IMR-90 (cell line): Measurements from ENCODE around the gene GABRB3. TPM values are rescaled to one million over a fixed set of nuclear protein-coding genes. Genes with fewer than 3 reads are reported as not detected.

Source experiments
- ATAC-seq: fragments of 200-7000 bp; cut with Tn5 transposase; 2 replicates; pipeline ENCODE4 v1.9.1; 2020; ENCODE audit warnings: low read depth, mild to moderate bottlenecking, moderate library complexity
- BruUV-seq: library from RNA; stranded (reverse); fragments of 400-500 nt; replicated peaks from 2 replicates; lab custom pipeline; 2021; lab: Mats Ljungman, UMichigan
- CTCF ChIA-PET: fragments of 300-600 bp; formaldehyde crosslinking; extraction: SDS; loops from one replicate; lab custom pipeline; 2021; ENCODE audit warnings: antibody characterized with exemption; lab: Yijun Ruan, JAX
- POLR2A ChIA-PET: fragments of 300-600 bp; sonication (Branson Sonifier 250); formaldehyde crosslinking; loops from one replicate; lab custom pipeline; 2022; ENCODE audit warnings: antibody characterized with exemption; ENCODE audit not compliant: unreplicated experiment; lab: Charles Lee
- DNase-seq: peaks from one replicate; pipeline ENCODE4 v3.0.0; 2013
- H2AFZ ChIP-seq: replicated peaks from 2 replicates; pipeline ENCODE3; 2013; ENCODE audit warnings: low read length, mild to moderate bottlenecking; ENCODE audit not compliant: poor library complexity
- H2AK5ac ChIP-seq: 2 replicates; pipeline ENCODE4 v1.6.1; 2013; ENCODE audit warnings: low read depth, low read length, inconsistent platforms
- H2AK9ac ChIP-seq: replicated peaks from 2 replicates; pipeline ENCODE3; 2013; ENCODE audit warnings: mild to moderate bottlenecking, low read depth, low read length, moderate library complexity; ENCODE audit not compliant: poor library complexity
- H2BK120ac ChIP-seq: 2 replicates; pipeline ENCODE4 v1.6.1; 2013; ENCODE audit warnings: low read depth, low read length, inconsistent platforms
- H2BK15ac ChIP-seq: 3 replicates; pipeline ENCODE4 v1.6.1; 2013; ENCODE audit warnings: low read depth, low read length, inconsistent platforms
- H2BK20ac ChIP-seq: 2 replicates; pipeline ENCODE4 v1.6.1; 2013; ENCODE audit warnings: low read depth, mild to moderate bottlenecking, inconsistent platforms, low read length, moderate library complexity
- H2BK5ac ChIP-seq: 2 replicates; pipeline ENCODE4 v1.6.1; 2013; ENCODE audit warnings: mild to moderate bottlenecking, low read depth, low read length, inconsistent platforms; ENCODE audit not compliant: poor library complexity, severe bottlenecking
- H3K14ac ChIP-seq: replicated peaks from 2 replicates; pipeline ENCODE4 v1.6.1; 2013; ENCODE audit warnings: low read depth, low read length, inconsistent platforms
- H3K18ac ChIP-seq: 2 replicates; pipeline ENCODE4 v1.6.1; 2013; ENCODE audit warnings: low read depth, low read length, control low read depth
- H3K23ac ChIP-seq: 2 replicates; pipeline ENCODE4 v1.6.1; 2013; ENCODE audit warnings: low read depth, low read length, inconsistent platforms
- H3K27ac ChIP-seq: 2 replicates; pipeline ENCODE4 v1.5.1; 2013; ENCODE audit warnings: mild to moderate bottlenecking, control low read depth, low read length; ENCODE audit not compliant: insufficient read depth
- H3K27me3 ChIP-seq: 2 replicates; pipeline ENCODE4 v1.6.1; 2013; ENCODE audit warnings: low read length; ENCODE audit not compliant: control insufficient read depth, insufficient read depth
- H3K36me3 ChIP-seq: 2 replicates; pipeline ENCODE4 v1.6.1; 2013; ENCODE audit warnings: low read length, mixed read lengths; ENCODE audit not compliant: control insufficient read depth, insufficient read depth
- H3K4ac ChIP-seq: 2 replicates; pipeline ENCODE4 v1.6.1; 2013; ENCODE audit warnings: low read depth, low read length, inconsistent platforms
- H3K4me1 ChIP-seq: 2 replicates; pipeline ENCODE4 v1.6.1; 2013; ENCODE audit warnings: low read length, mixed read lengths; ENCODE audit not compliant: control insufficient read depth, insufficient read depth
- H3K4me2 ChIP-seq: 2 replicates; pipeline ENCODE4 v1.6.1; 2013; ENCODE audit warnings: low read depth, mild to moderate bottlenecking, control low read depth, low read length, moderate library complexity
- H3K4me3 ChIP-seq: 2 replicates; pipeline ENCODE4 v1.5.1; 2013; ENCODE audit warnings: low read depth, mild to moderate bottlenecking, control low read depth, low read length, moderate library complexity; ENCODE audit not compliant: insufficient read depth
- H3K56ac ChIP-seq: 2 replicates; pipeline ENCODE4 v1.6.1; 2013; ENCODE audit warnings: low read length, inconsistent platforms; ENCODE audit not compliant: insufficient read depth; ENCODE audit errors: extremely low read depth
- H3K79me1 ChIP-seq, 2 experiments: 2 replicates each; pipeline ENCODE4 v1.6.1; 2013; ENCODE audit warnings: low read length in 2 of 2, inconsistent platforms in 1 of 2, low read depth in 1 of 2
- H3K9ac ChIP-seq: 2 replicates; pipeline ENCODE4 v1.6.1; 2013; ENCODE audit warnings: low read depth, low read length, control low read depth
- H3K9me1 ChIP-seq: 2 replicates; pipeline ENCODE4 v1.6.1; 2013; ENCODE audit warnings: low read length, inconsistent platforms; ENCODE audit not compliant: insufficient read depth
- H3K9me3 ChIP-seq: 2 replicates; pipeline ENCODE4 v1.6.1; 2013; ENCODE audit warnings: low read length; ENCODE audit not compliant: control insufficient read depth, insufficient read depth
- H4K20me1 ChIP-seq: 2 replicates; pipeline ENCODE4 v1.6.1; 2013; ENCODE audit warnings: low read length, inconsistent platforms; ENCODE audit not compliant: insufficient read depth
- H4K5ac ChIP-seq: 2 replicates; pipeline ENCODE4 v1.6.1; 2013; ENCODE audit warnings: mild to moderate bottlenecking, low read depth, low read length, control low read depth
- H4K8ac ChIP-seq, 2 experiments: 2 replicates each; pipeline ENCODE4 v1.6.1; 2013; ENCODE audit warnings: low read depth in 2 of 2, low read length in 2 of 2, control low read depth in 1 of 2, inconsistent platforms in 1 of 2
- H4K91ac ChIP-seq: 2 replicates; pipeline ENCODE4 v1.6.1; 2013; ENCODE audit warnings: low read depth, low read length, inconsistent platforms; ENCODE audit not compliant: insufficient read depth
- BHLHE40 ChIP-seq: fragments of 150-350 bp; IDR thresholded peaks from 2 replicates; pipeline ENCODE4 v1.6.1; 2016; ENCODE audit warnings: mild to moderate bottlenecking, low read depth, low read length
- MXI1 ChIP-seq: IDR thresholded peaks from 2 replicates; pipeline ENCODE4 v1.6.1; 2012; ENCODE audit warnings: low read depth, mild to moderate bottlenecking, low read length, moderate library complexity, borderline replicate concordance
- NFE2L2 ChIP-seq: fragments of 150-350 bp; IDR thresholded peaks from 2 replicates; pipeline ENCODE4 v1.6.1; 2016; ENCODE audit warnings: low read depth, mild to moderate bottlenecking, low read length
- RAD21 ChIP-seq: IDR thresholded peaks from 2 replicates; pipeline ENCODE4 v1.6.1; 2012; ENCODE audit warnings: low read length, improper control_type of control experiment
- RFX5 ChIP-seq: IDR thresholded peaks from 2 replicates; pipeline ENCODE4 v1.8.0; 2012; ENCODE audit warnings: low read depth, mild to moderate bottlenecking, low read length, moderate library complexity
- SMC3 ChIP-seq: fragments of 150-350 bp; IDR thresholded peaks from 2 replicates; pipeline ENCODE4 v1.6.1; 2016; ENCODE audit warnings: low read depth, mild to moderate bottlenecking, antibody characterized with exemption, low read length, moderate library complexity
- WGBS, 2 experiments: methylation state at CpG; one replicate each; pipeline versions ENCODE4 v1.1.5 to v1.1.7; 2013; ENCODE audit warnings: missing lambda C conversion rate in 2 of 2; ENCODE audit not compliant: insufficient read length in 1 of 2; ENCODE audit errors: extremely low coverage in 2 of 2; 5-methylcytosine and 5-hydroxymethylcytosine counted together
- dilution Hi-C: fragments of 300-500 bp; cut with HindIII; formaldehyde crosslinking; loops from one replicate; pipeline ENCODE4 v1.14.3; 2018; ENCODE audit warnings: low sequenced_read_pairs; ENCODE audit not compliant: unreplicated experiment
- in situ Hi-C: fragments of 300-500 bp; cut with MboI; formaldehyde crosslinking; loops from 3 replicates; pipeline ENCODE4 v1.14.3; 2019; ENCODE audit warnings: low sequenced_read_pairs, inconsistent platforms, mixed read lengths
- intact Hi-C: fragments of 100-400 bp; cut with micrococcal nuclease; formaldehyde crosslinking; loops from 2 replicates; pipeline ENCODE4 v1.10.0; 2022
- polyA plus RNA-seq, 3 experiments: library from polyadenylated mRNA; depleted of rRNA; stranded (reverse); fragments of >200 nt; gene quantifications; 2 replicates each; pipeline ENCODE4 v1.2.3, GENCODE V29; 2012; ENCODE audit warnings: low replicate concordance in 1 of 3
- total RNA-seq: library from RNA; depleted of rRNA; stranded (reverse); fragments of >200 nt; gene quantifications from 2 replicates; pipeline ENCODE4 v1.2.3, GENCODE V29; 2012
- TF ChIP-seq, protein P1 (sequence below): fragments of 150-350 bp; IDR thresholded peaks from 2 replicates; pipeline ENCODE4 v1.6.1; 2016; ENCODE audit warnings: low read depth, mild to moderate bottlenecking, low read length, moderate library complexity, borderline replicate concordance

GABRB3 gene
- total and polyA plus RNA-seq, 2 of the 4 experiments (the other 2 are of a cell fraction): 0.36 to 0.54 TPM

DNA sequence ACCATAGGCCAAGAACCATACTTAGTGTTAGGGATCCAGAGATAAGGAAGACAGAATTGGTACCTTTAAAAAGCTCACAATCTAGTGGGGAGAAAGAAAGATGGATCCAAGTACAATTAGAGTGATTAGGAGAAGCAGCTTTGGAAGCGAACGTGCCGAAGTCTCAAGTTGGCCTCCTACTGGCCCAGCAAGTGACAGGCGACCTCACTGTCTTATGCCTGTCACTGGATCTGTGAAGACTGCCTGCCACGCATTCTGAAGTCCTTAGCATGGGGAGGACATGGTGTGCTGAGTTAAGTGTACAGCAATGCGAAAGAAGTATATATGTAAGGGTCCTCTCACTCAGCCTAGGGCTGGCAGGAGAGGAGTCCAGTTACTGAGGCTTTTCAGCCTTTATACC, 141.0 kb downstream of the GABRB3 start:
- H3K4me1 ChIP-seq: no peaks in the 10 kb centered on the region
- intact Hi-C loops: no loop called here

More for the DNA sequence above, 141.0 kb downstream of the GABRB3 start:
- H4K91ac ChIP-seq: no peak overlapping the region
- ATAC-seq (no peak), DNase-seq (no peak)
- no peak overlapping the region for H2BK120ac ChIP-seq
- no peaks in the 10 kb centered on the region for H4K20me1 ChIP-seq
- no peaks in the 10 kb centered on the region for H3K36me3 ChIP-seq
- ChIA-PET CTCF (no interaction called here), POLR2A (no interaction called here)
- H2BK5ac ChIP-seq: no peak overlapping the region
- no peak overlapping the region for H2BK20ac ChIP-seq
- no peak overlapping the region for H4K8ac ChIP-seq
- H3K9me3 ChIP-seq: peaks cover 18% of the 10 kb centered on the region
- no peak overlapping the region for H2AFZ ChIP-seq
- H3K4me3 ChIP-seq: no peak overlapping the region
- no peak overlapping the region for H2AK9ac ChIP-seq
- no TSS peak for BruUV-seq
- H3K23ac ChIP-seq: no peak overlapping the region
- no peak overlapping the region for H4K5ac ChIP-seq
- dilution Hi-C loops (no loop called here), in situ Hi-C loops (no loop called here)
- H3K4me2 ChIP-seq: no peak overlapping the region
- no peaks in the 10 kb centered on the region for H3K79me1 ChIP-seq
- H3K14ac ChIP-seq: no peak overlapping the region
- TF ChIP-seq MXI1 (no peak), RFX5 (no peak), BHLHE40 (no peak), RAD21 (no peak), NFE2L2 (no peak), SMC3 (no peak)
- TF ChIP-seq, protein P1, sequence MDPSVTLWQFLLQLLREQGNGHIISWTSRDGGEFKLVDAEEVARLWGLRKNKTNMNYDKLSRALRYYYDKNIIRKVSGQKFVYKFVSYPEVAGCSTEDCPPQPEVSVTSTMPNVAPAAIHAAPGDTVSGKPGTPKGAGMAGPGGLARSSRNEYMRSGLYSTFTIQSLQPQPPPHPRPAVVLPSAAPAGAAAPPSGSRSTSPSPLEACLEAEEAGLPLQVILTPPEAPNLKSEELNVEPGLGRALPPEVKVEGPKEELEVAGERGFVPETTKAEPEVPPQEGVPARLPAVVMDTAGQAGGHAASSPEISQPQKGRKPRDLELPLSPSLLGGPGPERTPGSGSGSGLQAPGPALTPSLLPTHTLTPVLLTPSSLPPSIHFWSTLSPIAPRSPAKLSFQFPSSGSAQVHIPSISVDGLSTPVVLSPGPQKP: no peak
- H3K9ac ChIP-seq: no peak overlapping the region
- no peak overlapping the region for H2AK5ac ChIP-seq
- H2BK15ac ChIP-seq: no peak overlapping the region
- H3K56ac ChIP-seq: no peak overlapping the region
- WGBS, 2 experiments: 33% methylated on average over 5 of the region's 6 CpGs; no CpG with 5 or more reads in 1 of the 2 experiments
- H3K27ac ChIP-seq: no peak overlapping the region
- H3K9me1 ChIP-seq: no peaks in the 10 kb centered on the region
- H3K18ac ChIP-seq: no peak overlapping the region
- no peaks in the 10 kb centered on the region for H3K27me3 ChIP-seq
- no peak overlapping the region for H3K4ac ChIP-seq
